GM23248 (cell line): Measurements from ENCODE around the gene GNAS-AS1.

Experiments used
- EZH2 ChIP-seq: fragments of 200-600 bp; sonication (generic); IDR thresholded peaks from 2 replicates; pipeline ENCODE4 v1.6.1; 2018; ENCODE audit warnings: antibody characterized with exemption, mild to moderate bottlenecking; ENCODE audit not compliant: insufficient read depth, poor library complexity, severe bottlenecking
- EZH2phosphoT487 ChIP-seq: fragments of 200-600 bp; sonication (generic); IDR thresholded peaks from 2 replicates; pipeline ENCODE4 v1.6.1; 2018; ENCODE audit warnings: antibody characterized with exemption, moderate library complexity, mild to moderate bottlenecking, low read depth; ENCODE audit not compliant: insufficient read depth

DNA sequence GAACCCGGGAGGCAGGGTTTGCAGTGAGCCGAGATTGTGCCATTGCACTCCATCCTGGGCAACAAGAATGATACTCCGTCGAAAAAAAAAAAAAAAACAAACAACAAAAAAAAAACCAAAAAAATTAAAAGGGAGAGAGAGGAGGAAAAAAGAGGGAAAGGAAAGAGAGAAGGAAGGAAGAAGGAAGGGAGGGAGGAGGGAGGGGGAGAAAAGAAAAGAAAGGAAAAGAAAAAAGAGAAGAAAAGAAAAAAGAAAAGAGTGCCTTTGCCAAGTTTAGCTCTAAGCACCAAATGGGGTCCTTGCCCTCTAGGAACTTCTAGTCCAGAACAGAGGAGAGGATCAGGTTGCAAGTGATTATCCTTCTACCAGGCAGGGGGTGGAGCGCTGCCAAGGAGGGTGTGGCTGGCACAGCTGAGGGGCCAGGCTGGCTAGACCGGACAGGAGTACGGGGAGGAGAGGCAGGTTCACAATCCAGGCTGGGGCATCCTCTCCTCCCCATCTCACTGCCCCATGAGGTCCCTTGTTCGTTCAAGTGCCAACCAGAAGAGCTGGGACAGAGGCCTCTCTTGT is 20.9 kb upstream of the GNAS-AS1 start:
- TF ChIP-seq EZH2 (no peak), EZH2phosphoT487 (no peak)
